NB4 (cell line): ENCODE data around the gene TUBGCP5.

Experiments
- DNase-seq: peaks from one replicate; pipeline ENCODE4 v3.0.0; 2010; ENCODE audit warnings: low read depth
- H3K4me3 ChIP-seq: one replicate; pipeline ENCODE4 v1.5.1; 2011; ENCODE audit warnings: mild to moderate bottlenecking, low read depth, low read length, moderate library complexity
- CTCF ChIP-seq: IDR thresholded peaks from one replicate; pipeline ENCODE4 v1.5.1; 2012; ENCODE audit warnings: low read depth, low read length
- MYC ChIP-seq: IDR thresholded peaks from 2 replicates; pipeline ENCODE4 v1.6.1; 2011; ENCODE audit warnings: low read depth, low read length
- POLR2A ChIP-seq: IDR thresholded peaks from 2 replicates; pipeline ENCODE4 v1.6.1; 2011; ENCODE audit warnings: mild to moderate bottlenecking; ENCODE audit not compliant: insufficient read length; ENCODE audit errors: extremely low read depth
- TF ChIP-seq, protein P1 (sequence below): IDR thresholded peaks from 2 replicates; pipeline ENCODE4 v1.6.1; 2011; ENCODE audit warnings: low read depth, low read length

The TUBGCP5 gene

DNA sequence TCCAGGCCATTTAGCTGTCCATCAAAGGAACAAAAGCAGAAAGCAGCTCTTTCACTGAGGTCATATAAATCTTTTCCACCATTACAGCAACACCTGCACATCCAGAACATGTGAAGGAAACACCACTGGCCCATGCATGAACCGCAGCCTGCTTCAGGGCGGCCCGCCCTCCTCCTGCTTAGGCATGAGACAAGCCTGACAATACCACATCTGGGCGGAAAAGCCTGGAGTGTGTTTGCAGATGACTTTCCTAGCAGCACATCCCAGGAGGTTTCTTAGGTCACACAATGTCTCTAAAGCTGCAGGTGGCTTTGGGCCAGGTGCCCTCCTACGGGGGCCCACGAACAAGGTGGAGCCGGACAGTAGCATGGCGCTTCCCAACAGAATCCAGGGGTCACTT lies 78.8 kb downstream of the TUBGCP5 start:
- TF ChIP-seq CTCF (no peak), POLR2A (no peak), MYC (no peak)
- TF ChIP-seq, protein P1, sequence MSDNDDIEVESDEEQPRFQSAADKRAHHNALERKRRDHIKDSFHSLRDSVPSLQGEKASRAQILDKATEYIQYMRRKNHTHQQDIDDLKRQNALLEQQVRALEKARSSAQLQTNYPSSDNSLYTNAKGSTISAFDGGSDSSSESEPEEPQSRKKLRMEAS, result no peak
- no peak for DNase-seq
- H3K4me3 ChIP-seq, result no peak overlapping the region

DNA sequence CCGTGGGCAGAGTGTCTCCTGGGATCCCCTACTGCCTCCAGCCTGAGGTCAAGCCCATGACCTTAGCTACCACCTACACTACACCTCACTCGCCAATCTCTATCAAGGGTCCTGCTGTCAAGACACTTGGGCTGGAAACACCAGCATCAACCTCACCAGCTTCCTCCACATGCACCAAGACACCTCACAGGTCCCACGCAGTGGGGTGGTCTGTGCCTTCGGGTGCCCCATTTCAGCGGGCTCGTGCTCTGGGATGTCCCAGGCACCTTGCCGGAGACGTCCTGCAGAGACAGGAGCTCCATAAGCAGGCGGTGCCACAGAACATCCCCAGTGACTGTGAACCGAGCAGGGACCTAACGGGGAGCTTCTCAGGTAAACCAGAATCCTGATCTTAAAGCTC lies 79.2 kb downstream of the TUBGCP5 start:
- TF ChIP-seq, protein P1, result no peak
- TF ChIP-seq POLR2A (no peak), MYC (no peak), CTCF (no peak)
- no peak for DNase-seq
- no peak overlapping the region for H3K4me3 ChIP-seq

DNA sequence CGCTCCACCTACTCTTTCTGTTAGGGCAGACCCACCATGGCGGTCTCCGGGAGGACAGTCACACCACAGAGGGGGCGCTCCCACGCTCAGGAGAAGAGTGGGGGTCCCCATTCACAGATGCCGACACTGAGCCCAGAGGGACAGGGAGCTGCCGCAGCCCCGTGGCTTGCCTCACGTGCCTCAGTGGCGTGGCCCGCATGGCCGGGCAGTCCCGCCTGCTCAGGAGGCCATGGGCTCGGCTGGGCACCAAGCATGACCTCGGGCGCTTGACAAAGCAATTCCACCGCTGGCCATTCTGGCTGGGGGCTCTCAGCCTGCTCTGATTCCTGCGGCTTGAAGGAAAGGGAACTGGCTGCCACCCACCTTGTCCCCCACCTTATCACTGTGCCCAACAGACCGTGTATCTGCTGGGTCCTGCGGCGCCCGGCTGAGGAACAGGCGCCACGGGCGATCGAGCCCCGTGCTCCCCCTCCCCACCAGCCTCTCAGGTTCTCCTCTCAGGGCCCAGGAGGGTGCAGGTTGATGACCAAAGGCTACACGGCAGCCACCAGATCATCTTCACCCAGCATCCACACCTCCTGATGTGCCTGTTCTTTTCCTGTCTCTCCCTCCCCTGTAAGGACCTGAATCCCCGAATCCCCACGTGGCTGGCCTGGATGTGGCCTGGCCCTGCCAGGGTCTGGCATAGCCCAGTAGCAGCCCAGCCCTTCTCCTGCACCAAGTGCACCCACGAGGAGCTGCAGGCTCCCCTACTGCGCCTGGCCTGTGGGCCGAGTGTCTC lies 79.9 kb downstream of the TUBGCP5 start:
- TF ChIP-seq, protein P1, result no peak
- TF ChIP-seq CTCF, result no peak
- TF ChIP-seq POLR2A, result no peak
- TF ChIP-seq MYC, result no peak
- DNase-seq, result no peak
- no peak overlapping the region for H3K4me3 ChIP-seq

- no peak for DNase-seq
- no peak overlapping the region for H3K4me3 ChIP-seq
- TF ChIP-seq MYC (no peak), POLR2A (no peak), CTCF (no peak)
- TF ChIP-seq, protein P1, result no peak
Measured at GRCh38 chr15:22958487-22959280, 80.7 kb downstream of the TUBGCP5 start.

GRCh38 chr15:22956978-22957260 lies 82.5 kb downstream of the TUBGCP5 start:
- TF ChIP-seq CTCF (no peak), POLR2A (no peak), MYC (no peak)
- TF ChIP-seq, protein P1, result no peak
- no peak overlapping the region for H3K4me3 ChIP-seq
- DNase-seq, result peak; percentile 79
